GM18498 (cell line): ENCODE measurements around the gene LRRC57.
"Not testable (repeated sequence)": the region's sequence is repeated elsewhere in the genome, so short reads cannot be mapped to it uniquely, and the experiment has no call there.

Source experiments
- ATAC-seq: cut with Tn5 transposase; IDR thresholded peaks from one replicate; pipeline ENCODE4 v1.9.1; 2021; ENCODE audit warnings: mild to moderate bottlenecking, moderate library complexity; ENCODE audit not compliant: unreplicated experiment

The LRRC57 gene

GRCh38 chr15:42548249-42549031 lies at the start of gene LRRC57, which contains the start of gene HAUS2:
LRRC57 (minus strand) TSS chr15:42548793; CDS start chr15:42548434, 359 bp downstream.
HAUS2 (plus strand) TSS chr15:42548838; CDS start chr15:42548873, 35 bp downstream.
- peak; percentile 81 for ATAC-seq

- ATAC-seq = no peak
Measured at GRCh38 chr15:42595626-42596240, 47.1 kb upstream of the LRRC57 start.

- no peak for ATAC-seq
Measured at GRCh38 chr15:42594095-42594494, 45.5 kb upstream of the LRRC57 start.

GRCh38 chr15:42593143-42593542 lies 44.5 kb upstream of the LRRC57 start:
- no peak for ATAC-seq

GRCh38 chr15:42592716-42593115 lies 44.1 kb upstream of the LRRC57 start:
- no peak for ATAC-seq

GRCh38 chr15:42591238-42591934 lies 42.8 kb upstream of the LRRC57 start:
- no peak for ATAC-seq

- no peak for ATAC-seq
Measured at GRCh38 chr15:42590619-42591237, 42.1 kb upstream of the LRRC57 start.

GRCh38 chr15:42584031-42584765 lies 35.6 kb upstream of the LRRC57 start:
- no peak for ATAC-seq

GRCh38 chr15:42582569-42583375 lies 34.2 kb upstream of the LRRC57 start:
- no peak for ATAC-seq

GRCh38 chr15:42581272-42581730 lies 32.7 kb upstream of the LRRC57 start:
- ATAC-seq = peak; percentile 74

- ATAC-seq = no peak
Measured at GRCh38 chr15:42578984-42579537, 30.5 kb upstream of the LRRC57 start.

- no peak for ATAC-seq
Measured at GRCh38 chr15:42577514-42578031, 29.0 kb upstream of the LRRC57 start.

- ATAC-seq = no peak
Measured at GRCh38 chr15:42576776-42577175, 28.2 kb upstream of the LRRC57 start.

GRCh38 chr15:42576040-42576594 lies 27.5 kb upstream of the LRRC57 start:
- ATAC-seq = no peak

GRCh38 chr15:42575188-42576039 lies 26.8 kb upstream of the LRRC57 start, which contains the start of gene STARD9:
STARD9 (plus strand) TSS chr15:42575606; CDS start chr15:42575716, 110 bp downstream.
- ATAC-seq = peak; percentile 93

- ATAC-seq = no peak
Measured at GRCh38 chr15:42558739-42559138, 10.1 kb upstream of the LRRC57 start.

GRCh38 chr15:42556550-42557207 lies 8.1 kb upstream of the LRRC57 start:
- not testable (repeated sequence) for ATAC-seq
